Activated CD4-positive, alpha-beta T cell treated with anti-CD3 and anti-CD28 coated beads for 1 hour (primary cell): ENCODE data around the gene KATNA1.

ENCODE experiments used
- DNase-seq: peaks from one replicate; pipeline ENCODE4 v3.0.0-alpha.2; 2020

KATNA1 gene

GRCh38 chr6:149608381-149608982, 40.0 kb downstream of the KATNA1 start:
- DNase-seq = no peak

- DNase-seq = no peak
Observed at GRCh38 chr6:149600508-149600907, 48.0 kb downstream of the KATNA1 start.

- no peak for DNase-seq
Observed at GRCh38 chr6:149593408-149593807, 55.1 kb downstream of the KATNA1 start.

GRCh38 chr6:149592983-149593382, 55.5 kb downstream of the KATNA1 start:
- no peak for DNase-seq

- DNase-seq = no peak
Observed at GRCh38 chr6:149586149-149586548, 62.4 kb downstream of the KATNA1 start.

GRCh38 chr6:149581349-149581748, 67.2 kb downstream of the KATNA1 start:
- no peak for DNase-seq

- no peak for DNase-seq
Observed at GRCh38 chr6:149580880-149581279, 67.6 kb downstream of the KATNA1 start.

- DNase-seq = no peak
Observed at GRCh38 chr6:149567945-149568585, 80.4 kb downstream of the KATNA1 start.

GRCh38 chr6:149567194-149567586, 81.3 kb downstream of the KATNA1 start:
- no peak for DNase-seq

GRCh38 chr6:149566410-149567193, 81.9 kb downstream of the KATNA1 start:
- DNase-seq = peak; percentile 39

- DNase-seq = peak; percentile 94
Observed at GRCh38 chr6:149565527-149566409, 82.7 kb downstream of the KATNA1 start, which contains the start of gene GINM1. Gene GINM1, plus strand, starts transcription at chr6:149566375. Its CDS starts 40 bp downstream, at chr6:149566415.

- no peak for DNase-seq
Observed at GRCh38 chr6:149563928-149564325, 84.6 kb downstream of the KATNA1 start.

- DNase-seq = no peak
Observed at GRCh38 chr6:149563203-149563927, 85.1 kb downstream of the KATNA1 start.

- DNase-seq = no peak
Observed at GRCh38 chr6:149560736-149561135, 87.8 kb downstream of the KATNA1 start.

GRCh38 chr6:149559389-149559788, 89.1 kb downstream of the KATNA1 start:
- DNase-seq = no peak

- no peak for DNase-seq
Observed at GRCh38 chr6:149558029-149558428, 90.5 kb downstream of the KATNA1 start.

- DNase-seq = no peak
Observed at GRCh38 chr6:149551920-149552319, 96.6 kb downstream of the KATNA1 start.

- peak; percentile 95 for DNase-seq
Observed at GRCh38 chr6:149545754-149546471, 102.6 kb downstream of the KATNA1 start, which contains the start of gene PPIL4. Gene PPIL4, minus strand, starts transcription at chr6:149546043. Its CDS starts 38 bp downstream, at chr6:149546005.

- DNase-seq = peak; percentile 50
Observed at GRCh38 chr6:149545258-149545753, 103.2 kb downstream of the KATNA1 start.
